HG02885 (cell line): ENCODE measurements around the gene HELZ2.
A peak's percentile ranks its signal among the peaks of the same experiment; 100 is the strongest.

Experiments
- ATAC-seq: cut with Tn5 transposase; IDR thresholded peaks from one replicate; pipeline ENCODE4 v1.9.1; 2021; ENCODE audit warnings: mild to moderate bottlenecking; ENCODE audit not compliant: unreplicated experiment, poor library complexity

HELZ2 gene

GRCh38 chr20:63540417-63541186 is 33.4 kb downstream of the HELZ2 start:
- ATAC-seq, result no peak

- ATAC-seq, result no peak
Measured at GRCh38 chr20:63539441-63540370, 34.3 kb downstream of the HELZ2 start.

- no peak for ATAC-seq
Measured at GRCh38 chr20:63539092-63539430, 35.0 kb downstream of the HELZ2 start.

DNA sequence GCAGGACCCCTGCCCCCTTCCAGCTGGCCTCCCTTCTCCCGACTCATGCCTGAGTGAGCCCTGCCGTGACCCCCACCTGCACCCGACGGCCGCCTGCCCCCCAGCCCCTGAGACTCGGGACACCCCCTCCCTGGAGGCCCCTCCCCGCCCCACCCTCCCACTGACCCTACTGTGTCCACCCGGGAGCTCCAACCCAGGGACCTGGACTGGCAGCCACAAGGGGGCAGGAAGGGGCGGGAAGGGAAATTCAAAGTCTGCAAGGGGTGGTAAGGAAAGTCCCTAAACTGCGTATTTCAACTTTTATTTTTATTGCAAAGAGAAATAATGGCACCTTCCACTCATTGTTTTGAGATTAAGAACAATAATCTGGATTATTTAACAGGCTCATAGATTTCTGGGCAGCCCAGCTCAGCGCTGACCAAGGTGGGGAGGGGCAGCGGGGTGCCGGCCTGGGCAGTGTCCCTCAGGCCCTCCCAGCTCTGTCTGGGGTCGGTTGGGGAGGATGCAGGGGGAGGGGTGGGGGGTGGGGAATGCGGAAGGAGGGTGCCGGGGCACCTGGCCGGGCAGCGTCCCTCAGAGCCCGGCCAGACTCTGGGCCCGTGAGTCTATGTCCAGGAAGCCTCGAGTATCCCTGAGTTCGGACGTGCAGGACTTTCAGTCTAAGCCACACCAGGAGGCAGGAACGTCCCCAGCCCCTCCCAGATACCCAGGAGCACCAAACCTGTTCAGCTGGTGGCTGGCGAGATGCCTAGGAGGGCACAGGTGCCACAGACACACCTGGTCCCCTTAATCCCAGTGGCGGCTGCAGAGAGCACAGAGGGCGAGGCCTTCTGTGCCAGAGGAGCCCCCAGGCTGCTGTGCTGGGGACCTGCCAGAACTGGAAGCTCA is 35.6 kb downstream of the HELZ2 start:
- ATAC-seq, result no peak

DNA sequence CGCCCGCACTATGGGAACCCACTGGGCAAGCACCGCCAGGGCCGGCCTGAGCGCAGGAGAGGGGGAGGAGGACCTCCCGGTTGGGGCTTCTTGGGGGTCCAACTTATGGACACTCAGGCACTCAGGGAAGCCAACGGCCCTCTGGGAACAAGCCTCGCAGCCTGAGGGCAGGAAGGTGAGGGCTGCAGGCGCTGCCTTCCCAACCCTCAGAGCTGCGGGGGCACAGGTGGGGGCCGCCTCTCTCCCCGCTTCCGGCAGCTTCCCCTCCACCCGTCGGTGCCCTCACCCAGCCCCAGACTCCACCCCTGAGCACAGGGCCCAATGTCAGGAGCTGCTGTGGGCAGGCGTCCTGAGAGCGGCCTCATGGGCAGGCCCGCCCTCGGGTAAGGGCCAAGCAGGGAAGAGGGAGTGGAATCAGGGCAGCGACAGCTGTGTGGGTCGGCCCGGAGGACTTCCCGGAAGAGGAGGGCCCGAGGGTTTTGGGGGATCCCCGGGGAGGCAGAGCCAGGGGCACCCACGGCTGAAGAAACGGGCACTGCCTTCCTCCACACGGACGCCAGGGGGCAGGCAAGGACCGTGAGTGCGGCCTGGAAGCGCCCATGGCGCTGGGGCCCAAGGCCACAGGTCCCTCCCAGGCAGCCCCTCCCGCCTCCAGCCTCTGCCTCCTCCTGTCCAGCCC is 36.4 kb downstream of the HELZ2 start:
- peak; percentile 87 for ATAC-seq

DNA sequence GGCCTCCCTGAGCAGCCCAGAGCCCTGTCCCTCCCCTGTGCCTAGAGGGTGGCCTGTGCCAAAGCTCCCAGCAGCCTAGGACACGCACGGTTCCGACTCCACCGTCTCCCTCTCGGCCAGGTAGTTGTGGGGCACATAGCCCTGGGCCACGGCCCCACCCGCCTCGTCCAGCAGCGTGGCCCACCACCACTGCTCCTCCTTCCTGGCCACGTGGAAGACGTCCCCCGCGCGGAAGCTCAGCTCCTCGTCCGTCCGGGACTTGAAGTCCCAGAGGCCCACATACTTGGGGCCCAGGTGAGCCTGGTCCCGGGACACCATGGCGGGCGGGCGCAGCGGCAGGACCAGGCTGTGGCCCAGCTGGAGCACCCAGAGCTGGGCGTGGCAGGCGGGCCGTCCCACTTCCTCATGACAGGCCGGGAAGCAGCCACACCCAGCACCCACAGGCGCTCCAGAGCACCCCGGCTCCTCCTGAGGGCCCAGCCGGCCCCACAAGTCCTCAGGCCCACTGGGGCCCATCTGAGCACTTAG is 37.0 kb downstream of the HELZ2 start, which contains the start of gene PTK6:
Gene PTK6, minus strand, starts transcription at position 380 of the 528 bp plus-strand sequence. Its CDS starts 62 bp downstream, at position 318.
- ATAC-seq, result peak; percentile 6

DNA sequence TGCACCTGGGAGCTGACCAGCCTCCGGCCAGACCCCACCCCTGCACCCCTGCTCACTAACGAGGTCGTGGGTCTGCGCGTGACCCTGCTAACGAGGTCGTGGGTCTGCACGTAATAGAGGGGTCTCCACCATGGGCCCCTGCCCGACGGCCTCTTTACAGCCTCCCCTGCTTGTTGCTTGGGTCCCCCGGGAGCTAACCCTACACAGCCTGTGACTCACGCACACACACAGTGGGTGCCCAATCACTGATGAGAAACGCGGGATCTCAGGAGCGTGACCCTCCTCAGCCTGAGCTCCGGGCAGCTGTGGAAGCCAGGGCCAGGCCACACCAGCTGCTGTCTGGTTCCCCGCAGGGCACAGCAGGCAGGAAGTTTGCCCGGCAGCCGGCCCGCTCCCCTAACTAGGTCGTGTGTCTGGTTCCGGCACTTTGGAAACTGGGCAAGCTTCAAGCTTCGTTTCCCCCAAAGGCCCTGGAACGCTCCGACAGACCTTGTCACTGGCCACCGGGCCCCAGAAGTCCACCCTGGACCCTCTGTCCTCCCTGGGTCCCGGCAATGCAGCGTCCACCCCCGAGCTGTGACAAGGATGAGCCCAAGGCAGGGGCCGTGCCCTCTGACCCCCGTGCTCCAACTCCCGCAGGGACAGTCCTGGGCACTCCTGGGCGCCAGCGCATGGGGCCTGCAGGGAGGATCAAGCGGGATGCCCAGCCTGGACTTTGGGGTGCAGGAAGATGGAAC is 37.6 kb downstream of the HELZ2 start:
- ATAC-seq, result no peak

DNA sequence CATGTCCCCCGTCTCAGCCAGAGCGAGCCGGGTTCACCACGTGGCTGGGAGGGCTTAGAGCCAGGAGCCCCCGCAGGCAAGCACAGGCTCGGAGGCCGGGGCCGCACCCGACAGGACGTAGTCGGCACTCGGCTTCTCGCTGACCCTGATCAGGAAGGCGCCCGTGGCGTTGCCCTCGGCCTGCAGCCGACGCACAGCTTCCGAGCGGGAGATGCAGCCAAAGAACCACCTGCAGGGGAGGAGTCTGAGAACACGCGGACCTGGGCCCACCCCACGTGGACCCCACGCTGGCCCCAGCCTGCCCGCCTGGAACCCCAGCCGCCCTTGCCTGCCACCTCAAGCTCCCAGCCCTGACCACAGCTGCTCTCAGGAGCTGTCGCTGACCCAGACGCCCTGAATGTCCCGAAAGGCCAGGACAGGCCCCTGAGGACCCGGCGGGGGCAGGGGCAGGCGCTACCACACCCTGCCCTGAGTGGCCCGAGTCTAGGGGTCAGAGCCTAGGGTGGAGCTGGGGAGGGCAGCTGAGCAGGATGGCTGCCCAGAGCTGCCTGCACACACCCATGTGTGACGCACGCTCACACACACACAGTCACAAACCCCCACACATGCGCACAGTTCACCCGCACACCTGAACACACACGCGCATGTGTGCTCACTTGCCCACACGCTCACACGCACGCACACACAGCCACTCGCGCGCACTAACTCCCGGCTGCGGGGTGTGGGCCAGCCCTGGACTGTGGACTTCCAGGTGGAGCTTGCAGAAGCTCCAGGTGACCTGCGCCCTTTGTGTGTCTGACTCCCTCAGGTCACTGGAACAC is 39.0 kb downstream of the HELZ2 start:
- ATAC-seq, result no peak

- ATAC-seq, result no peak
Measured at GRCh38 chr20:63534427-63534830, 39.6 kb downstream of the HELZ2 start.

GRCh38 chr20:63533871-63534393 is 40.1 kb downstream of the HELZ2 start:
- no peak for ATAC-seq

GRCh38 chr20:63533388-63533787 is 40.7 kb downstream of the HELZ2 start:
- ATAC-seq, result no peak

DNA sequence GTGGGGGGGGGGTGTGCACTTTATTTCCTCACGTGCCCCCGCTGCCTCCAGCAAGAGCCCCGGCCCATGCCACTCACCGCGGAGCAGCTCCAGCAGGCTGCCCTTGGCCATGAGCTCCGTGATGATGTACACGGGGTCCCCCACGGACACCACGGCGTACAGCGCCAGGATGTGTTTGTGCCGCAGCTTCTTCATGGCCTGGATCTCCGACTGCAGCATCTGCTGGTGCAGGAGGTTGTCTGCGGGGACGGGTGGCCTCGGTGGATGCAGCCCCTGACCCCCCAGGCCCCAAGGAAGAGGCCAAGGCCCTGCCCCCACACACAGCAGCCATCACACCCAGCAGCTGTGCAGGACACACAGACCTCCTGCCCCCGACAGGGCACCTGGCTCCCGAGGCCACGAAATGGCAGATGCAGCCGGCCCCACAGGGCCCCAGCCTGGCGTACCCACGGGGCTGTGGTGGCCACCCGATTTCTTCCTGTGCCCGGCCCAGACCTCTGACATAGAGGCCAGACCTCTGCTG is 41.5 kb downstream of the HELZ2 start:
- ATAC-seq, result no peak

- no peak for ATAC-seq
Measured at GRCh38 chr20:63531686-63532448, 42.2 kb downstream of the HELZ2 start.

DNA sequence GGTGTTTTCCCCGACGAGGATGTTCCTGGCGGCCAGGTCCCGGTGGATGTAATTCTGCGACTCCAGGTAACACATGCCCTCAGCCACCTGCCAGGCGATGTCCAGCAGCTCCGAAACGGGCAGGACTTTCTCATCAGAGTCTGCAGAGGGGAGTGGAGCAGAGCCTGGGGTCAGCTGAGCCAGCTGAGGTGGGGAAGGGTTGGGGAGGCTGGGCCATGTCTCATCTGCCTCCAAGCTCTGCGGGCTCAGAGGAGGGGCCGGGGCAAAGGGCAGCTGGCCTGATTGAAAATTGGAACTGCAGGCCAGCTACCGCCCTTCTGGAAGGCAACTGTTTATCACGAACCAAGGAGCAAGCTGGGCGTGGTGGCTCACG is 43.3 kb downstream of the HELZ2 start:
- no peak for ATAC-seq

DNA sequence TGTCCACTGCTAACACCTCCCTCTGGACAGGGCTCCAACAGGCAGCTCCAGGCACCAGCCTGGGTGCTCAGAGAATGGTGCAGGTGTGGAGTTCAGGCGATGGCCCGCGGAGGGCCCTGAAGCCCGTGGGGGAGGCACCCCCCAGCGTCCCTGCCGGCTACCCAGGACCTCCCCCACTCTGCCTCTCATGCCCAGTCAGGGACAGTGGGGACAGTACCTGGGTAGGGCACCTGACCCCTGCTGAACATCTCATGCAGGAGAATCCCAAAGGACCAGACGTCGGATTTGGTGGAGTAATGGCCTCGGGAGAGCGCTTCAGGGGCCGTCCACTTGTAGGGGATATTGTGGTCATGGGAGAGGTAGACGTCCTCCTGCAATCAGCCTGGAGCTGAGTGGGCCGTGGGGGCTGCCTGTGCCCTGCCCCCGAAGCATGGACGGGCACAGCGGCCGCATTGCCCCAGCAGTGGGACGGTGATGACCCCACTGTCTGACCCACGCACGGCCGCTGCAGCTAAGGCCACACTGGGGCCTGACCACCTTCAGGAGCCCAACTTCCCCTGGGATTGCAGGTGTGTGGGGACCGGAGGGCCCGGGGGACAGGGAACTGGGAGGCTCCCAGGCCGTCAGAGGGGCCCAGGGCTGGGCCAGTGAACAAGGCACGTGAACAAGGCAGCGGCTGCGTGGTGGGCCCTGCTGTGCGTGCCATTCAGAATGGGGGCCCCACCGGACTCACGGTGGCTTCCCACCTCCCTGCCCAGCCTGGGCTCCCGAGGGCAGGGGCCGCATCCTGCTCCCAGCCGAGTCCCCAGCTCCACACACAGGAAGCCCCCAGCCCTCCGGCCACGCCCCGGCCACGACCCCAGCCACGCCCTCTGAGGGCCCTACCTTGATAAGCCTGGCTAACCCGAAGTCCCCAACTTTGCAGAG is 43.9 kb downstream of the HELZ2 start:
- no peak for ATAC-seq
